SK-N-SH (cell line): ENCODE results near the gene OBP2B. TPM values are rescaled to one million over a fixed set of nuclear protein-coding genes. Genes with fewer than 3 reads are reported as not detected.

Source experiments
- CTCF ChIA-PET: fragments of 300-600, 350-600 bp; formaldehyde crosslinking; extraction: SDS; loops from one replicate; lab custom pipeline; 2021; lab: Yijun Ruan, JAX
- POLR2A ChIA-PET: fragments of 350-600 bp; sonication (Branson Sonifier 250); formaldehyde crosslinking; extraction: SDS; loops from one replicate; lab custom pipeline; 2020; ENCODE audit warnings: antibody characterized with exemption, inconsistent platforms; lab: Yijun Ruan, JAX
- DNase-seq: peaks from one replicate; pipeline ENCODE4 v3.0.0; 2012
- H2AFZ ChIP-seq: fragments of 200-600 bp; sonication (generic); 2 replicates; pipeline ENCODE4 v1.8.1; 2016; ENCODE audit warnings: antibody characterized with exemption, mild to moderate bottlenecking, low read depth
- H3F3A ChIP-seq: fragments of 200-600 bp; sonication (generic); replicated peaks from 2 replicates; pipeline ENCODE3; 2016; ENCODE audit warnings: antibody characterized with exemption, mild to moderate bottlenecking; ENCODE audit not compliant: insufficient read depth
- H3K27ac ChIP-seq, 2 experiments: fragments of 200-500 bp in 1 of 2; fragments of 200-600 bp in 1 of 2; sonication (Bioruptor generic) in 1 of 2; sonication (generic), shearing (Covaris generic) in 1 of 2; 2 replicates each; pipeline versions ENCODE4 v1.5.1 to v1.6.1; 2014 to 2016; ENCODE audit warnings: low read depth in 2 of 2, inconsistent platforms in 1 of 2, low read length in 1 of 2, mild to moderate bottlenecking in 1 of 2, mixed read lengths in 1 of 2
- H3K27me3 ChIP-seq: fragments of 200-600 bp; sonication (generic), shearing (Covaris generic); 2 replicates; pipeline ENCODE4 v1.6.1; 2016; ENCODE audit warnings: mixed run types; ENCODE audit not compliant: insufficient read depth
- H3K36me3 ChIP-seq, 2 experiments: fragments of 200-500 bp in 1 of 2; fragments of 200-600 bp in 1 of 2; sonication (Bioruptor generic) in 1 of 2; sonication (generic) in 1 of 2; replicated peaks in 1 of 2; 2 replicates each; pipeline versions ENCODE3 to v1.5.1; 2014 to 2016; ENCODE audit warnings: low read length in 1 of 2, mild to moderate bottlenecking in 1 of 2; ENCODE audit not compliant: insufficient read depth in 2 of 2, control insufficient read depth in 1 of 2
- H3K4me1 ChIP-seq, 2 experiments: fragments of 200-500 bp in 1 of 2; fragments of 200-600 bp in 1 of 2; sonication (Bioruptor generic) in 1 of 2; sonication (generic), shearing (Covaris generic) in 1 of 2; 2 replicates each; pipeline versions ENCODE4 v1.5.1 to v1.6.1; 2014 to 2016; ENCODE audit warnings: low read depth in 1 of 2, low read length in 1 of 2, mixed run types in 1 of 2; ENCODE audit not compliant: insufficient read depth in 2 of 2, control insufficient read depth in 1 of 2
- H3K4me2 ChIP-seq: fragments of 200-600 bp; sonication (generic), shearing (Covaris generic); 2 replicates; pipeline ENCODE4 v1.6.1; 2017; ENCODE audit warnings: mixed run types
- H3K4me3 ChIP-seq, 2 experiments: fragments of 200-500 bp in 1 of 2; fragments of 200-600 bp in 1 of 2; sonication (Bioruptor generic) in 1 of 2; sonication (generic), shearing (Covaris generic) in 1 of 2; 2 replicates each; pipeline versions ENCODE4 v1.5.1 to v1.8.1; 2014 to 2016; ENCODE audit warnings: low read depth in 2 of 2, inconsistent platforms in 1 of 2, low read length in 1 of 2, mild to moderate bottlenecking in 1 of 2, mixed read lengths in 1 of 2, moderate library complexity in 1 of 2
- H3K79me2 ChIP-seq: fragments of 200-600 bp; sonication (generic); 2 replicates; pipeline ENCODE4 v1.8.1; 2017; ENCODE audit warnings: mild to moderate bottlenecking; ENCODE audit not compliant: insufficient read depth
- H3K9ac ChIP-seq: fragments of 200-600 bp; sonication (generic); 2 replicates; pipeline ENCODE4 v1.6.1; 2017; ENCODE audit warnings: mixed run types
- H3K9me2 ChIP-seq: fragments of 200-600 bp; sonication (generic); 2 replicates; pipeline ENCODE4 v1.6.1; 2017; ENCODE audit warnings: mixed run types
- H3K9me3 ChIP-seq: fragments of 200-600 bp; sonication (generic); 2 replicates; pipeline ENCODE4 v1.6.1; 2017; ENCODE audit warnings: mixed run types, mild to moderate bottlenecking, moderate library complexity
- H4K20me1 ChIP-seq: fragments of 200-600 bp; sonication (generic); 2 replicates; pipeline ENCODE4 v1.6.1; 2017; ENCODE audit warnings: mild to moderate bottlenecking, mixed run types; ENCODE audit not compliant: insufficient read depth
- ELF1 ChIP-seq: IDR thresholded peaks from 2 replicates; pipeline ENCODE4 v1.4.0; 2012
- FOXJ3 ChIP-seq: sonication (generic); formaldehyde crosslinking; IDR thresholded peaks from 2 replicates; pipeline ENCODE4 v1.5.1; 2020; ENCODE audit warnings: mild to moderate bottlenecking, missing genetic modification reagents
- GABPA ChIP-seq: IDR thresholded peaks from 2 replicates; pipeline ENCODE4 v1.4.0; 2012; ENCODE audit warnings: low read depth, mild to moderate bottlenecking
- GATA2 ChIP-seq: sonication (generic); formaldehyde crosslinking; IDR thresholded peaks from 2 replicates; pipeline ENCODE4 v1.5.0; 2020; ENCODE audit warnings: mild to moderate bottlenecking, missing genetic modification reagents
- IRF3 ChIP-seq: fragments of 150-350 bp; IDR thresholded peaks from 2 replicates; pipeline ENCODE4 v1.6.1; 2016; ENCODE audit warnings: mild to moderate bottlenecking, low read depth, low read length
- MAX ChIP-seq: IDR thresholded peaks from 2 replicates; pipeline ENCODE4 v1.4.0; 2012; ENCODE audit warnings: low read depth
- NRF1 ChIP-seq: IDR thresholded peaks from 2 replicates; pipeline ENCODE4 v1.6.1; 2012; ENCODE audit warnings: low read depth, mild to moderate bottlenecking, low read length
- RAD21 ChIP-seq: IDR thresholded peaks from 2 replicates; pipeline ENCODE4 v1.6.1; 2012; ENCODE audit warnings: mild to moderate bottlenecking, low read length
- REST ChIP-seq: IDR thresholded peaks from 2 replicates; pipeline ENCODE4 v1.6.1; 2012; ENCODE audit warnings: mild to moderate bottlenecking, low read depth, low read length, moderate library complexity
- RFX5 ChIP-seq: IDR thresholded peaks from 2 replicates; pipeline ENCODE4 v1.6.1; 2012; ENCODE audit warnings: mild to moderate bottlenecking, improper control_type of control experiment, low read length
- SMC3 ChIP-seq: IDR thresholded peaks from 2 replicates; pipeline ENCODE4 v1.6.1; 2012; ENCODE audit warnings: low read depth, low read length, improper control_type of control experiment
- TAF1 ChIP-seq: IDR thresholded peaks from 2 replicates; pipeline ENCODE4 v1.6.1; 2012; ENCODE audit warnings: low read depth, mild to moderate bottlenecking, low read length, moderate library complexity, borderline replicate concordance
- TCF12 ChIP-seq: IDR thresholded peaks from 2 replicates; pipeline ENCODE4 v1.4.0; 2012
- TEAD4 ChIP-seq: IDR thresholded peaks from 2 replicates; pipeline ENCODE4 v1.4.0; 2012; ENCODE audit warnings: mild to moderate bottlenecking, borderline replicate concordance; ENCODE audit not compliant: insufficient read depth
- YY1 ChIP-seq: IDR thresholded peaks from 2 replicates; pipeline ENCODE4 v1.4.0; 2012; ENCODE audit warnings: low read depth, mild to moderate bottlenecking
- WGBS: methylation state at CpG from one replicate; pipeline ENCODE4 v1.1.6; 2017; ENCODE audit warnings: low lambda C conversion rate; 5-methylcytosine and 5-hydroxymethylcytosine counted together
- polyA plus RNA-seq, 3 experiments: library from polyadenylated mRNA; depleted of rRNA; stranded (reverse); fragments of >200 nt; gene quantifications; 2 replicates each; pipeline ENCODE4 v1.2.3, GENCODE V29; 2012
- TF ChIP-seq, protein P1 (sequence below): fragments of 200-600 bp; sonication (generic); IDR thresholded peaks from 2 replicates; pipeline ENCODE4 v1.6.1; 2017; ENCODE audit warnings: antibody characterized with exemption, mild to moderate bottlenecking, moderate library complexity

Gene OBP2B
- polyA plus RNA-seq, 1 of the 3 experiments (the other 2 are of a cell fraction): not detected

GRCh38 chr9:133194597-133194996 lies 14.5 kb downstream of the OBP2B start:
- ChIA-PET POLR2A (no interaction called here), CTCF (interaction anchor here (0.6 to 1.2 kb wide), 2 partner anchors 8 to 12 kb away, joined by 3 to 4 read pairs; no protein-coding TSS in a partner anchor)
- no peak overlapping the region for H3K9ac ChIP-seq
- WGBS: 13% methylated on average over 4 of the region's 4 CpGs
- H3K4me3 ChIP-seq: no peak overlapping the region
- no peak overlapping the region for H3K4me2 ChIP-seq
- H3K9me2 ChIP-seq: no peaks in the 10 kb centered on the region
- H2AFZ ChIP-seq: no peak overlapping the region
- no peaks in the 10 kb centered on the region for H3K36me3 ChIP-seq
- H4K20me1 ChIP-seq: no peaks in the 10 kb centered on the region
- H3K4me1 ChIP-seq: no peaks in the 10 kb centered on the region
- no peaks in the 10 kb centered on the region for H3F3A ChIP-seq
- H3K27me3 ChIP-seq: peaks cover 40% of the 10 kb centered on the region
- TF ChIP-seq TEAD4 (no peak), TAF1 (no peak), FOXJ3 (CRISPR knock-in tag) (no peak)
- TF ChIP-seq, protein P1, sequence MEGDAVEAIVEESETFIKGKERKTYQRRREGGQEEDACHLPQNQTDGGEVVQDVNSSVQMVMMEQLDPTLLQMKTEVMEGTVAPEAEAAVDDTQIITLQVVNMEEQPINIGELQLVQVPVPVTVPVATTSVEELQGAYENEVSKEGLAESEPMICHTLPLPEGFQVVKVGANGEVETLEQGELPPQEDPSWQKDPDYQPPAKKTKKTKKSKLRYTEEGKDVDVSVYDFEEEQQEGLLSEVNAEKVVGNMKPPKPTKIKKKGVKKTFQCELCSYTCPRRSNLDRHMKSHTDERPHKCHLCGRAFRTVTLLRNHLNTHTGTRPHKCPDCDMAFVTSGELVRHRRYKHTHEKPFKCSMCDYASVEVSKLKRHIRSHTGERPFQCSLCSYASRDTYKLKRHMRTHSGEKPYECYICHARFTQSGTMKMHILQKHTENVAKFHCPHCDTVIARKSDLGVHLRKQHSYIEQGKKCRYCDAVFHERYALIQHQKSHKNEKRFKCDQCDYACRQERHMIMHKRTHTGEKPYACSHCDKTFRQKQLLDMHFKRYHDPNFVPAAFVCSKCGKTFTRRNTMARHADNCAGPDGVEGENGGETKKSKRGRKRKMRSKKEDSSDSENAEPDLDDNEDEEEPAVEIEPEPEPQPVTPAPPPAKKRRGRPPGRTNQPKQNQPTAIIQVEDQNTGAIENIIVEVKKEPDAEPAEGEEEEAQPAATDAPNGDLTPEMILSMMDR: no peak
- DNase-seq: no peak
- no peak overlapping the region for H3K27ac ChIP-seq
- no peaks in the 10 kb centered on the region for H3K79me2 ChIP-seq
- H3K9me3 ChIP-seq: no peaks in the 10 kb centered on the region

- ChIA-PET POLR2A (interaction anchor here (1.2 kb wide), 1 partner anchor 156 kb away, joined by 3 read pairs; the partner anchor contains the start of genes MED22 and RPL7A), CTCF (interaction anchor here (0.7 to 1.4 kb wide), 2 partner anchors 11 to 170 kb away, joined by 3 to 4 read pairs; no protein-coding TSS in a partner anchor)
- Histone ChIP-seq H3K36me3 (no peaks in the 10 kb centered on the region), H3K9me3 (no peaks in the 10 kb centered on the region), H3K79me2 (no peaks in the 10 kb centered on the region), H3F3A (no peaks in the 10 kb centered on the region), H3K9ac (no peak overlapping the region), H3K4me3 (no peak overlapping the region), H4K20me1 (no peaks in the 10 kb centered on the region), H3K27ac (no peak overlapping the region), H2AFZ (no peak overlapping the region), H3K4me2 (no peak overlapping the region), H3K9me2 (no peaks in the 10 kb centered on the region), H3K4me1 (no peaks in the 10 kb centered on the region), H3K27me3 (peaks cover 50% of the 10 kb centered on the region)
- DNase-seq: no peak
- WGBS: 0% methylated on average over 7 of the region's 7 CpGs
- TF ChIP-seq, protein P1: no peak
- TF ChIP-seq TEAD4 (no peak), YY1 (no peak), NRF1 (no peak), SMC3 (no peak), ELF1 (no peak), GATA2 (CRISPR knock-in tag) (no peak), RAD21 (no peak), REST (no peak), RFX5 (no peak), IRF3 (no peak), FOXJ3 (CRISPR knock-in tag) (no peak), GABPA (no peak), MAX (no peak), TCF12 (no peak)
Measured at GRCh38 chr9:133191989-133192388, 17.1 kb downstream of the OBP2B start.
